HEK293 (cell line): ENCODE data around the gene RAB22A.

ENCODE experiments used
- CTCF ChIA-PET: fragments of 350-600 bp; formaldehyde crosslinking; extraction: SDS; loops from one replicate; lab custom pipeline; 2021; ENCODE audit warnings: antibody characterized with exemption; lab: Yijun Ruan, JAX
- POLR2A ChIA-PET: fragments of 300-600 bp; formaldehyde crosslinking; extraction: SDS; loops from one replicate; lab custom pipeline; 2020; ENCODE audit warnings: antibody characterized with exemption, inconsistent platforms; lab: Yijun Ruan, JAX
- H3K27ac ChIP-seq: fragments of 200-500 bp; sonication (Bioruptor generic); 2 replicates; pipeline ENCODE4 v1.5.1; 2014; ENCODE audit warnings: low read depth, low read length, control low read depth, inconsistent platforms; ENCODE audit errors: extremely low read depth
- H3K36me3 ChIP-seq, 2 experiments: fragments of 200-500 bp in 1 of 2; sonication (Bioruptor generic) in 1 of 2; 1 replicate in 1 of 2; 2 replicates in 1 of 2; pipeline ENCODE4 v1.5.1; 2014 to 2017; ENCODE audit warnings: inconsistent platforms in 2 of 2, low read length in 2 of 2; ENCODE audit not compliant: control insufficient read depth in 2 of 2, insufficient read depth in 1 of 2
- H3K4me1 ChIP-seq: fragments of 200-500 bp; sonication (Bioruptor generic); 2 replicates; pipeline ENCODE4 v1.5.1; 2014; ENCODE audit warnings: mild to moderate bottlenecking, low read length, inconsistent platforms; ENCODE audit not compliant: control insufficient read depth, insufficient read depth
- H3K4me3 ChIP-seq: 2 replicates; pipeline ENCODE4 v1.5.1; 2011; ENCODE audit warnings: low read depth, mild to moderate bottlenecking, control low read depth, low read length, moderate library complexity
- H3K9me3 ChIP-seq: fragments of 200-500 bp; sonication (Bioruptor generic); 2 replicates; pipeline ENCODE4 v1.5.1; 2014; ENCODE audit warnings: low read depth, low read length, inconsistent platforms; ENCODE audit not compliant: control insufficient read depth, insufficient read depth
- ATF2 ChIP-seq: fragments of 450-650 bp; formaldehyde crosslinking; IDR thresholded peaks from 2 replicates; pipeline ENCODE4 v1.5.1; 2016; ENCODE audit warnings: missing biosample characterization, missing genetic modification characterization, low read depth
- BCL11A ChIP-seq: fragments of 450-650 bp; formaldehyde crosslinking; IDR thresholded peaks from 2 replicates; pipeline ENCODE4 v1.5.1; 2016; ENCODE audit warnings: low read depth, missing biosample characterization, missing genetic modification characterization
- GFI1B ChIP-seq: fragments of 450-650 bp; formaldehyde crosslinking; IDR thresholded peaks from 2 replicates; pipeline ENCODE4 v1.5.1; 2016; ENCODE audit warnings: missing biosample characterization, missing genetic modification characterization
- GLIS2 ChIP-seq: fragments of 450-650 bp; formaldehyde crosslinking; IDR thresholded peaks from 2 replicates; pipeline ENCODE4 v1.5.1; 2016; ENCODE audit warnings: missing biosample characterization, missing genetic modification characterization
- KLF16 ChIP-seq: fragments of 450-650 bp; formaldehyde crosslinking; IDR thresholded peaks from 2 replicates; pipeline ENCODE4 v1.5.1; 2017; ENCODE audit warnings: missing biosample characterization, missing genetic modification characterization
- PBX3 ChIP-seq: sonication (generic); formaldehyde crosslinking; IDR thresholded peaks from 2 replicates; pipeline ENCODE4 v1.8.1; 2022; ENCODE audit warnings: mild to moderate bottlenecking, moderate library complexity, missing genetic modification reagents
- PRDM1 ChIP-seq: fragments of 450-650 bp; formaldehyde crosslinking; IDR thresholded peaks from 2 replicates; pipeline ENCODE4; 2016; ENCODE audit warnings: missing biosample characterization, missing genetic modification characterization
- SALL2 ChIP-seq: fragments of 450-650 bp; formaldehyde crosslinking; IDR thresholded peaks from 2 replicates; pipeline ENCODE4 v1.5.0; 2017; ENCODE audit warnings: missing biosample characterization, mild to moderate bottlenecking, missing genetic modification characterization, borderline replicate concordance
- SP7 ChIP-seq: fragments of 450-650 bp; formaldehyde crosslinking; IDR thresholded peaks from 2 replicates; pipeline ENCODE4 v1.5.1; 2016; ENCODE audit warnings: missing biosample characterization, missing genetic modification characterization
- ZBTB20 ChIP-seq: fragments of 450-650 bp; formaldehyde crosslinking; IDR thresholded peaks from 2 replicates; pipeline ENCODE4 v1.5.1; 2016; ENCODE audit warnings: missing biosample characterization, missing genetic modification characterization
- ZBTB44 ChIP-seq: fragments of 450-650 bp; IDR thresholded peaks from 2 replicates; pipeline ENCODE4 v1.5.1; 2018; ENCODE audit warnings: missing biosample characterization, mild to moderate bottlenecking, missing genetic modification characterization
- ZFP69B ChIP-seq: fragments of 450-650 bp; formaldehyde crosslinking; IDR thresholded peaks from 2 replicates; pipeline ENCODE4 v1.5.1; 2016; ENCODE audit warnings: missing biosample characterization, missing genetic modification characterization
- ZNF10 ChIP-seq: fragments of 450-650 bp; formaldehyde crosslinking; IDR thresholded peaks from 2 replicates; pipeline ENCODE4 v1.5.1; 2017; ENCODE audit warnings: missing biosample characterization, missing genetic modification characterization
- ZNF140 ChIP-seq: fragments of 450-650 bp; formaldehyde crosslinking; IDR thresholded peaks from 2 replicates; pipeline ENCODE4 v1.5.1; 2016; ENCODE audit warnings: missing biosample characterization, missing genetic modification characterization
- ZNF221 ChIP-seq: fragments of 450-650 bp; formaldehyde crosslinking; IDR thresholded peaks from 2 replicates; pipeline ENCODE4 v1.5.1; 2017; ENCODE audit warnings: missing biosample characterization, missing genetic modification characterization, borderline replicate concordance
- ZNF426 ChIP-seq: fragments of 450-650 bp; formaldehyde crosslinking; IDR thresholded peaks from 2 replicates; pipeline ENCODE4 v1.5.1; 2017; ENCODE audit warnings: missing biosample characterization, missing genetic modification characterization, mild to moderate bottlenecking, inconsistent platforms, moderate library complexity
- ZNF449 ChIP-seq: fragments of 450-650 bp; formaldehyde crosslinking; IDR thresholded peaks from 2 replicates; pipeline ENCODE4 v1.5.1; 2017; ENCODE audit warnings: missing biosample characterization, mild to moderate bottlenecking, missing genetic modification characterization, moderate library complexity
- ZNF501 ChIP-seq: fragments of 450-650 bp; formaldehyde crosslinking; IDR thresholded peaks from 2 replicates; pipeline ENCODE4 v1.5.1; 2016; ENCODE audit warnings: missing biosample characterization, missing genetic modification characterization
- ZNF514 ChIP-seq: fragments of 450-650 bp; formaldehyde crosslinking; IDR thresholded peaks from 2 replicates; pipeline ENCODE4 v1.5.1; 2016; ENCODE audit warnings: missing biosample characterization, missing genetic modification characterization
- ZNF521 ChIP-seq: fragments of 450-650 bp; formaldehyde crosslinking; IDR thresholded peaks from 2 replicates; pipeline ENCODE4 v1.5.1; 2017; ENCODE audit warnings: missing biosample characterization, mild to moderate bottlenecking, missing genetic modification characterization
- ZNF561 ChIP-seq: fragments of 450-650 bp; IDR thresholded peaks from 2 replicates; pipeline ENCODE4 v1.5.1; 2018; ENCODE audit warnings: missing biosample characterization, missing genetic modification characterization, borderline replicate concordance
- ZNF626 ChIP-seq: fragments of 450-650 bp; sonication (Bioruptor Pico); formaldehyde crosslinking; IDR thresholded peaks from 2 replicates; pipeline ENCODE4 v1.5.1; 2018; ENCODE audit warnings: missing biosample characterization, missing genetic modification characterization, inconsistent platforms
- ZNF658 ChIP-seq: fragments of 450-650 bp; formaldehyde crosslinking; IDR thresholded peaks from 2 replicates; pipeline ENCODE4; 2016; ENCODE audit warnings: missing biosample characterization, missing genetic modification characterization
- ZNF768 ChIP-seq: fragments of 450-650 bp; formaldehyde crosslinking; IDR thresholded peaks from 2 replicates; pipeline ENCODE4 v1.5.1; 2018; ENCODE audit warnings: missing biosample characterization, mild to moderate bottlenecking, missing genetic modification characterization
- ZNF792 ChIP-seq: fragments of 450-650 bp; formaldehyde crosslinking; IDR thresholded peaks from 2 replicates; pipeline ENCODE4 v1.5.1; 2016; ENCODE audit warnings: missing biosample characterization, missing genetic modification characterization

The RAB22A gene

GRCh38 chr20:58362970-58363369 lies 53.5 kb downstream of the RAB22A start:
- CTCF ChIA-PET = no interaction called here
- H3K36me3 ChIP-seq = peaks cover 0 to 16% of the 10 kb centered on the region in 2 experiments; a peak in 1 of 3 replicates
- TF ChIP-seq ZNF426 (no peak), ZNF521 (tag by site-specific recombination) (no peak), ZNF140 (tag by site-specific recombination) (no peak), ATF2 (no peak), ZNF501 (no peak), ZNF561 (tag by site-specific recombination) (no peak), ZNF10 (no peak), ZNF449 (tag by site-specific recombination) (no peak), ZNF768 (tag by site-specific recombination) (no peak), KLF16 (tag by site-specific recombination) (no peak), PRDM1 (tag by site-specific recombination) (no peak), SALL2 (no peak), ZBTB20 (tag by site-specific recombination) (no peak), ZNF626 (tag by site-specific recombination) (no peak), ZNF221 (tag by site-specific recombination) (no peak)
- TF ChIP-seq, all 188 proteins: peak for 0
- H3K27ac ChIP-seq = no peak overlapping the region
- POLR2A ChIA-PET = no interaction called here
- no peak overlapping the region for H3K4me3 ChIP-seq
- peaks cover 5% of the 10 kb centered on the region; the same call in 1 of the 2 replicates for H3K4me1 ChIP-seq
- H3K9me3 ChIP-seq = no peaks in the 10 kb centered on the region

GRCh38 chr20:58366866-58367265 lies 57.4 kb downstream of the RAB22A start:
- no peak overlapping the region for H3K27ac ChIP-seq
- H3K9me3 ChIP-seq = no peaks in the 10 kb centered on the region
- POLR2A ChIA-PET = no interaction called here
- CTCF ChIA-PET = interaction anchor here (0.7 kb wide), 1 partner anchor 775 kb away, joined by 3 read pairs; no protein-coding TSS in a partner anchor
- peaks cover 0 to 2% of the 10 kb centered on the region in 2 experiments; a peak in 2 of 3 replicates for H3K36me3 ChIP-seq
- H3K4me3 ChIP-seq = no peak overlapping the region
- TF ChIP-seq BCL11A (no peak), PBX3 (no peak), GLIS2 (tag by site-specific recombination) (no peak), ZFP69B (tag by site-specific recombination) (no peak), ZBTB44 (tag by site-specific recombination) (no peak), GFI1B (tag by site-specific recombination) (no peak), ZNF658 (tag by site-specific recombination) (no peak), SP7 (tag by site-specific recombination) (no peak), ZNF792 (tag by site-specific recombination) (no peak), ZNF514 (no peak)
- H3K4me1 ChIP-seq = no peaks in the 10 kb centered on the region
